HG03196 (cell line): ENCODE measurements around the gene CSTF2.

Experiments used
- ATAC-seq: cut with Tn5 transposase; IDR thresholded peaks from one replicate; pipeline ENCODE4 v1.9.1; 2021; ENCODE audit not compliant: unreplicated experiment

Gene CSTF2

GRCh38 chrX:100870527-100870926, 50.3 kb downstream of the CSTF2 start:
- no peak for ATAC-seq

GRCh38 chrX:100871594-100872560, 51.7 kb downstream of the CSTF2 start:
- ATAC-seq = no peak

- ATAC-seq = no peak
These were observed 54.1 kb downstream of the CSTF2 start, which contains the start of gene NOX1 for GRCh38 chrX:100874325-100874724. Gene NOX1 (minus strand): TSS chrX:100874359. CDS start chrX:100874139, 220 bp downstream.

GRCh38 chrX:100880368-100880767, 60.2 kb downstream of the CSTF2 start:
- no peak for ATAC-seq

- ATAC-seq = no peak
These were observed 63.5 kb downstream of the CSTF2 start for GRCh38 chrX:100883654-100884053.
